Renal pelvis (tissue), 4 donors: Measurements from ENCODE around the gene CLTRN. TPM values are rescaled to one million over a fixed set of nuclear protein-coding genes. Genes with fewer than 3 reads are reported as not detected.
A peak's percentile ranks its signal among the peaks of the same experiment; 100 is the strongest.
"Not testable (repeated sequence)": the region's sequence is repeated elsewhere in the genome, so short reads cannot be mapped to it uniquely, and the experiment has no call there.

Experiments used
- DNase-seq: peaks from one replicate; pipeline ENCODE4 v3.0.0-alpha.2; 2013
- polyA plus RNA-seq, 3 donors: library from polyadenylated mRNA; unstranded; fragments of 120-200 nt; gene quantifications; one replicate each; pipeline ENCODE4 v1.2.1, GENCODE V29; 2013; ENCODE audit not compliant: insufficient read length in 3 of 3

CLTRN gene
- polyA plus RNA-seq, 3 donors: 18.8 to 20.8 (median 20.8) TPM

DNA sequence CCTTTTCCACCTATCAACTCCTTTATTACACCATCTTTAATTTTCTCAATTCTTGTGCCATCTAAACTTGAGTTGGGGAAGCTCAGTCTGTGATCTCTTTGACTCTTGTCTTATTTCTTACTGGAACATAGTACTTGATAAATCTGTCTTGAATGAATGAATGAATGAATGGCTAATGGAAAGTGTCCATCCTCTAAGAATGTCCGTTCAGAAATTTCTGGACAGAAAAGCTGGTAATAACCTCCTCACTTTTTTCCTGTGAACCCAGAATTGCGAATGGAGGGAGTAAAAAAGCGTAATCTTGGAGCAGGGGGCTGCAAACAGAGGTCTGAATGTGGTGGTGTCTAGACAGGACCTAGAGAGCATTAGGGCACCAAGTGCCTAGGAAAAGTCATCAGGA is 9.4 kb upstream of the CLTRN start:
- DNase-seq: no peak

DNA sequence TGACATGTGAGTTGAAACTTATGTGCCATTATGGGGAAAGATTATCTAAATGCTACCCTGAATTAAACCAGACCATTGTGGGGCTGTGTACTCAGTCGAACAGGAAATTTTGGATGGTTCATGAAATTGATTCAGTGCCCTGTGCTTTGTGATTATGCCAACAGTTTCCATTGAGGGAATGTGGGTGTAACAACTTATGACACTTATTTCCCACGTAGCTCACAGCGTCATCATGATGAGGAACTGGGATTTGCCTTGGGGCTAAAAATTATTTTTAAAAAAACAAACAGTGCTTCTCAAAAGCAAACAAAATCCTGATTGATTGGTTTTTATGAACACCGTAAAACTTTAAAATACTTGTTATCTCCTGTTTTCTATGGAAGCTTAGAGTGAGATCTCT is 8.3 kb upstream of the CLTRN start:
- no peak for DNase-seq

DNA sequence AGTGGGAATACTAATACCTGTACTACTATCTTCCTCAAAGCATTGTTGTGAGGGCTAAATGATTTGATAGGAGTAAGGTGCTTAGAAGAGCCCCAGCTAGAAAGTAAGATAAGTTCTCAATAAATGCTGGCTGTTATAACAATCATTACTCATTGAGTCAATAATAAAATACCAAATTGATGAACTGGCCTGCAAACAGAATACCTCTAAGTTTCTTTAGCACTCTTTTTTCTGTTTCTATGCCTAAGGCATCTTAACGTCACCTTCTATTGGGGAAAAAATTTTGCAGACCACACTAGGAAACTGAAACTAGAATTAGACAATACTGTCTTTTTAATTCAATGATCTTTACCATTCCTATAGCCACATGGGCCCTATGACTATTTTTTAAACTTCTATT is 1.2 kb downstream of the CLTRN start:
- no peak for DNase-seq

DNA sequence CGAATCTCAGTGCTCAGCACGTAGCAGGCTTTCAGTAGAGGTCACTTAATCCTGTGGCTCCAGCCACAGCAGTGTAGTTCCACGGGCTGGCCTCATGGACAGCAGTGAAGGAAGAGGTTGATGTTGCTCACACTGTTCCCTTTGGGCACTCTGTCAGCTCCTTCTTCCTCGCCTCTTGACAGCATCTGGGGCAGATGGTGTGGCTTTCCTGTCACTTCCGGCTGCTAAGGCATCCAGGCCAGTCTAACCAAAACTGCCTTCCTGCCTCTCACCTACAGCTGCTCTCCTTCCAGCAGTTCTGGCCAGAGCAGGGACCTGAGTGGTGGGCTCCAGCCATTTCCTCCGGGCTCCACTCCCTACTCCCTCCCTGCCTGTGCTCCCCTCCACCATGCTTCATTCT is 9.8 kb downstream of the CLTRN start:
- DNase-seq: not testable (repeated sequence)

DNA sequence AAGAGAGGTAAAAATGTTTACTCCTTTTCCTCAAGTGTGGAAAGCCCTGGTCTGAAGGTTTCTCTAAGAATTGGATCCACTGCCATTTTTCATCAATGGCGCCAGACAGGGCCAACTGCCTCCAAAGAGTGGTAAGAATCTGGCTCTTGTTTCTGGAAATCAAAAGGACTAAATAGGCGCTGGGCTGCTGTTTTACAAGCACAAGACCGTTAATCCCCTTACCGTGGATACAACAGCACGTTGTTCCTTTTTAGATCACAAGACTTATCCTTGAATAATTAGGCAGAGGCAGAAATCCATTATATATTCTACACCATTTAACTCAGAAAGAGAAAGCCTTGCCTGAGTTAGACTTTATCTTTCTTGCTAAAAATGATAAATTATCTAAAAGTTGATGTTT is 10.6 kb downstream of the CLTRN start:
- no peak for DNase-seq

DNA sequence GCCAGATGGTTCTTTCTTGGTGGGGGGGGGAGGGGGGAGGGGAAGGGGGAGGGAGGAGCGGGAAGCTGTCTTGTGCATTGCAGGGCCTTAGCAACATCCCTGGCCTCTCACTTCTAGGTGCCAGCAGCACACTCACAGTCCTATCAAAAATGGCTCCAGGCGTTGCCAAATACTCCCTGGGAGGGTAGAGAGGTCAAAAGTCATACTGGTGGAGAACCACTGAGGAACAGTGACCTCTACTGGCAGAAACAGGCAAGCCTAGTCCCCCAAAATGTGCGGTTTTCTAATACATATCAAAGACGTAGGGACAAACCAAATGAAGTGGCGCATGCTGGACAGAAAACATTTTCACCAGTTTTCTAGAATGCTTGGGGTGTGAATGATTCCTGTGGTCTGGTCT is 17.1 kb downstream of the CLTRN start:
- not testable (repeated sequence) for DNase-seq

DNA sequence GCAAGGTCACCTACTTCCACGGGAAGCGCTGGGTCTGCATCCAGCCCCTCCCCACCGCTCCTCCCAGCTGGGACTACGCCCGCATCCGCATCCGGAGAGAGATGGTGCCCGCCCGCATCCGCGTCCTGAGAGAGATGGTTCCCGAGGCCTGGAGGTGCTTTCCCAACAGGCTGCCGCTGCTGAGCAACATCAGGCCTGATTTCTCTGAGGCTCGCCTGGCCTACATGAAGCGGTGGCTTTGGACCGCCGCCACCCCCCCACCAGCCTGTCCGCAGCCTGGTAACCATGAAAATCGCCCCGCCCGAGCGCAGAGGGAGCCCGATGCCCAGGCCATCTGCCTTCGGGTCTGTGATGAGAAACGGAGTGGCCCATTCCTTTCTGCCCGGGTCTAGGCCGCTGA is 18.1 kb downstream of the CLTRN start:
- no peak for DNase-seq

DNA sequence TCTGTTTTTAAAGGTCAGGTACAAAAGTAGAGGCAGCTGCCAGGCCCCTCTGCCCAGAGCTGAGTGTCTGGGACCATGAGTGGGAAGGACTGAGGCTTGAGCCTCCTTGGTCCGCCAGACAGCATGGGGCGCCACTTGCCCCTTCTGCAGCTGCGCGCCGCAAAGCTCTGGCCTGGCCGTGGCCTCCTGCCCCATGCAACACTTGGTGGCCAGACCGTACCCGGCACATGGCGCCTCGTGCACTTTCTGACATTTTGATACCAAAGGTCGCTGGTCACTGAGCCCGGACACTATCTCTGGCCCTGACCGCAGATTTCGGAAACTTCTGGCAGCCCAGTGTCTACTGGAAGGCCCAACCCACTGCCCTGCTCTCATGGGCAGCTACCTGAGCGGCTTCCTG is 18.6 kb downstream of the CLTRN start:
- no peak for DNase-seq

DNA sequence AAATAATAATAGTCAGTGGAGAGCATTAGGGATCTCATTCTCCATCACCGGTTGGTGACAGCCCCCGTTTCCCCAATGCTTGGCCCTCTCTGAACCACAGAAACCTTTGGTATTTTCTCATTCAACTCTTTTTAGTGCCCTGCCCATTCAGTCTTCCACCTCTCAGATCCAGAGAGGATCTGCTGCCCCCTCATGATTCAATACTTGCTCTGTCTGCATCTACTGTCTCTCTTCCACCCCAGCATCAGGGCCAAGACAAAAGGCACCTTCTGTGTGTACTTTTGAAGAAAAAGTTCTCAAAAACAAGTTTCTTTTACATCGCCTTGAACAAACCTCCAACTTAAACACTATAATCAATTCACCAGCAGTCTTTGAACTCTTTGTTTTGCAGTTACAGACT is 19.3 kb downstream of the CLTRN start:
- no peak for DNase-seq

DNA sequence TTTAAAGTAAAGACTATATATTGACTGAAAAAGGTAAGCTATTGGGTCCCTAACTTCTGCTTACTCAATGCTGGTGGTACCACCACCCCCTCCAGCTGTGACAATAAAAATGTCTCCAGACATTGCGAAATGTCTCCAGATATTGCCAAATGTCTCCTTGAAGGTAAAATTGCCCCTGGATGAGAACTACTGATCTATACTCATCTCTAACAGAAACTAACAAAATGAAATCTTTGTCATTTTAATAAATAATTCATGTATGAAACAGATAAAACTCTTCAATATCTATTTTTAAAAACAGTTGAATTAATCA is 20.1 kb downstream of the CLTRN start:
- no peak for DNase-seq

DNA sequence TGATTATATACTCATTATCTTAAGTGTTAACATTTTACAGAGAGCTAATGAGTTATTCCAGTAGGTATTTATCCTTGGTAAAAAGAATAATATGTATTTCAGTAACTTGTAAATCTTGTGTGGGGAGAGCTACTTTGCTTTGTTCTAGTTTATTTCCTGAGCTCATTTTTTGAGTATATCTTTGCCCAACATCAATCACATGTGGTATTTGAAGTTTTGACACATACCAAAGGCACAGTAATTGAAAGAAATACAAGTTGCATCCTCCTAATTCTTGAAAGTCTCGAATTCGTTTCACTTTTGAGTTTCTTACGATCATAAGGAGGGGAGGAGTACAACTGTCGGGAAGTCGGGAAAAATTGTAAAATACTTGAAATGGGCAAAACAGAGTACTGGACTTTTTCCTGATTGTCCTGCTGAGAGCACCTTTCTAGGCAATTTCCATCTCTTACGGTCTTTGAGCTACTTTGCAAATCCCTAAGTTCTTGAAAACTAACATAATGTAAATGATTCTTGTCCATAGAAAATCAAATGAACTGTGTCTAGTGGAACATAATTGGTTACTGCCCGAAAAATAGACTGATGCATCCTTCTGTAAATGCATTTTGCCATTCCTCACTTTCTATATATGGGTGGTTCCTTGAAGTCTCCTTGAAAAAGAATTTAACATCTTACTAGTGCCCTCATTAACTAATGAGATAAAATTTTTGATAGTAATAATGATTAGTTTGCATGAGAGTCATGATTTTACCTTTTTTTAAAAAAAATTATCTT is 20.6 kb downstream of the CLTRN start:
- DNase-seq: no peak

DNA sequence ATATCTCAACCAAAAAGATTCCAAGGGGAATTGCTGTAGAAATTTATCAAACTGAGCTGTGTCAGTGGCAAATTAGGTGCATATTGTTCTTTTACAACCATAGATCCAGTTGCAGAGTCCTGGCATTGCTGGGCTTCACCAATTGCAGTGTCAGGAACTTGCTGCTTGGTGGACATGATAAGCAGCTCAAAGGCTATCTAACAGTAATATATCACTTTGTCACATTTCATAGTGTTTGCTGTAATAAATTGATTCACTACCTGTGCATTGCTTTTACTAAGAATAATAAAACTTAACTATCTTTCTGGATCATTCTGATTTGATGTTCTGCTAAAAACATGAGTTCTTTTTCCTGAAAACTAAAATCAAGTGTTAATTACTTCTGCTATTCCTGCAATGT is 33.0 kb downstream of the CLTRN start:
- DNase-seq: no peak

DNA sequence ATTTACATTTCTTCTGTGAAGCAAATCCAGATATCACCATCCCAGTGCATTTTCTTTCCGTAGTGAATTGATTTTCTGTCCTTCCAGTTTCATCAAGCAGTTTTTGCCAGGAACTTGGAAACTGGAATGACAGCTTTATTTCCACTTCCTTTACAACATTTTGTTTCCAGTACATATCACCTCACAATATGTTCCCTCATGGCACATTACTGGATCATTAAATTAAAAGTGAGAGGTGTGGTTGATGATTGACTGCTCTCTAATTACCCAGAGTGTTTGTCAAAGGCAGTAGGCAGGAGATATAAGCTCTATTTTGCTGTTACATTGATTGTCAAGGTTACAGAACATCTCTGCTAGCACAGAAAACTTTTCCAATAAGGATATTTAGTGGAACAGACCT is 41.6 kb downstream of the CLTRN start:
- DNase-seq: no peak

DNA sequence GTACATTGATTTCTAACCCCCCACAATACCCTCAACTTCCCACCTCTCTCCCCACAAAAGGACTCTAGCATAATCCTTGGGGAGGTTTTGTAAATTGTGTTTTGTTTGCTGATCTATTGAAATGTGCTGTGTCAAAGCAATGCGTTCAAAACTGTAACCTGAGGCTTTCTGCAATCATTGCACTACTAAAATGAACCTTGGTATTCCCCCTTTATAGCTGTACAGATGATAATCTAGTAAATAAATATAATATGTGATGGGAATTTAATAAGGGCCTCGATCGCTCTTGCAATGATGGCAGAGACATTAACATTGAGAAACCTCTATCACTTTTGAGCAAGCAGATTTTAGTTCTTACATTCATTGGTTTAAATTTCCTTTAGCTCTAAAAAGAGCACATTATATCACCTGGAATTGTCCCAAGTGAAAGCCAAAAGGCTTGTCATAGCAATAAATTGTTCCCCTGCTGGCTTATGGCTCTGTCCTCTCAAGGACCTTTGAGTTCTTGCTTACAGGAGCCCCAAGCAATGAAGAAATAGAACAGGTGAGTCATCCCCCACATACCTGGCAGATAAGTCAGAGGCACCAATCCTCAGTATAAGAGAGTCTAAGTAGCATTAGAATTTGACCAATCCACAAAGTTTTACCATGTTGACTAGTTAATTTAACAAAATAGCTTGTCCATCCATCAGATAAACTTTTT is 45.4 kb downstream of the CLTRN start:
- DNase-seq: no peak

DNA sequence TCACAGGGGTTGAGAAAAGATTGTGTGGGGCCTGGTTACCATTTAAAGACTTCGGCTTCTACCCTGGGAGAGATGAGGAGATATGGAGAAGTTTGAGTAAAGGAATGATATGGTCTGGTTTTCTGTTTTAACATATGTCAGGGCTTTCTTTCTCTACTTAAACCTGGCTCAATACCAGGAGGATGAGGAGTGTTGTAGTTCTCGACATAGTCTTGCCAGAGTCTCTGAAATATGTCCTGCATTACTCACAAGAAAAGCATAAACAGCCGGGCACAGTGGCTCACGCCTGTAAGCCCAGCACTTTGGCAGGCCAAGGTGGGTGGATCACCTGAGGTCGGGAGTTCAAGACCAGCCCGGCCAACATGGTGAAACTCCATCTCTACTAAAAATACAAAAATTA is 47.5 kb downstream of the CLTRN start:
- DNase-seq: no peak

DNA sequence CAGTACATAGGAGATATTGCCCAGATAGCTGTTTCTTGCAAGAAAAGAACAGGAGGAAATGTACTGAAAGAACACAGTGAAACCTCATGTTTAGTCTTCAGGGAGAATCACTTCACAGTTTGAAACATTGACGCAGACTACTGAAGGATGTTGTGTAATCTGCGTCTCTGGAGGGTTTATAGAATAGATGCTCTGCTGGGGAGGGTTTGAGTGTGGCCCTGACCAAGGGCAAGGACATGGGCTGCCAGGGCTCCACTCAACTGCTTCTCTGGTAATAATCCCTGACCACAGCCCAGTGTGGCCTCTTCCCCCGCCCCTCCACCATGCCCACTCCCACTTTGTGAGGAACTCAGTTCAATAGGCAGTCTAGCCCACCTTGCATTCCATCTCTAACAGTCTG is 48.1 kb downstream of the CLTRN start:
- DNase-seq: no peak

DNA sequence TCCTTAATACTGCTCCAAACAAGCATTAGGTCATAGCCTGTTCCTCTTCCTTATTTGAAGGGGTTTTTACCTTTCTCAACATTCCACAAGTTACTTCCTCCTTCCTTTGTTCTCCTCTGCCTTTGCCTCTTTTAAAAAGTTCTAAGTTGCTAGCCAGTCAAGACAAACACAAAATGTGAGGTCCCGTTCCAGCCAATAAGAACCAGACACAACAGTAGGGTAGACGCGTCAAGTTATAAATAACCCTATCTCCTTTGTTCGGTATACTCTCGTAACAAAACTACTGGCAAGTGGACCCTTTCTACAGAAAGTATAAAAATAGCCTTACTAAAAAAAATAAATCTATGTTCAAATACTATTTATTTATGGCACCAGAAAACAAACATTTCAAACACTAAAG is 57.5 kb downstream of the CLTRN start:
- peak; percentile 12 for DNase-seq

DNA sequence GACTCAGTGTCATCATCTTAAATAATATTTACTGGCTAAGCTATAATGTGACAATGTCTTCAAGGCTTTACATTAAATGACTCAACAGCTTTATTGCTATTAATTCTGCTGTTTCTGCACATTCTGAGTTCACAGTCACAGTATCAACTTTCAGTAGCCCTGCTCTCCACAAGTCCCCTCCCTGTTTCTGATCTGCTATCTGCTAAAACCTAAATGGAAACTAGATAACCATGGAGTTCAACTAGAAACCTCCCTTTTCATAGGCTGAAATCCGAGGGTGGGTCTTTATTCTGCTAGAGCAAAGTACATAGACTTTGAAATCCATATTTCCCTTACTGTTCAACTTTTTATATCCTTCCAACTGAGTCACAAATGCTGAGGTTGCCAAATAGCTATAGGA is 58.5 kb downstream of the CLTRN start:
- no peak for DNase-seq

DNA sequence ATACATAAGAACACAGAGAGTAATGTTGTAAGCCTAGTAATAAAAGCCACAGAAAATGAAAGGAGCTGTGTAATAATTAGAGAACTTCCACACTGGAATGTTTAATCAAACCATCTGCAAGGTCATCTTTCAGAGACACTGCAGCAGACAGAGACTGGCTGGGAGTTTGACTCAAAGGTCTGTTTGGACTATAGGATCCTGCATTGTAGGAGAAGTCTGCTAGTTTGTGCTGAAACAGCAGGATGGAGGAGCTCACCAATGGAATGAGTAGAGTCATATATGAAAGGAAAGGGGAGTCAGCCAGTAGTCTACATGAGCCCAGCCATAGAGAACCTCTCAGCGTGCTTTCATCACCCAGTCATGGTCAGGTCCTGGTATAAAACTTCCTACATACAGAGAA is 59.4 kb downstream of the CLTRN start:
- DNase-seq: no peak

DNA sequence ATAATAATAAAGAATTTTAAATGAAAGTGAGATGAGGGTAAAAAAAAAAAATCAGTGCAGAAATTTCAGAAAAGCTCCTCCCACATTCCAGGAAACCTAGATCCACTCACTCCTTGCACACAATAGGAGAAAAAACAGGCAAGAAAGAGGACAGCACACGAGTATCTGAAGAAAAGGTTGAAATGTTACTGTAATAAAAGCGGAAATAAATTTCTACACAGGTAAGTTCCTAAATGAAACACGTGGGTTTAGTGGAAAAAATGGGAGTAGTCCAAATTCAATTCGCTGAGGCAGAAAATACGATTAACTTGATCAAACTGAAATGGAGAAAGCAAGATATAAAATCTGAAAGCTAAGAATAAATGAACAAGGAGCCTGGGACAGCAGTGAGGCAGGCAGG is 61.8 kb downstream of the CLTRN start:
- DNase-seq: no peak

DNA sequence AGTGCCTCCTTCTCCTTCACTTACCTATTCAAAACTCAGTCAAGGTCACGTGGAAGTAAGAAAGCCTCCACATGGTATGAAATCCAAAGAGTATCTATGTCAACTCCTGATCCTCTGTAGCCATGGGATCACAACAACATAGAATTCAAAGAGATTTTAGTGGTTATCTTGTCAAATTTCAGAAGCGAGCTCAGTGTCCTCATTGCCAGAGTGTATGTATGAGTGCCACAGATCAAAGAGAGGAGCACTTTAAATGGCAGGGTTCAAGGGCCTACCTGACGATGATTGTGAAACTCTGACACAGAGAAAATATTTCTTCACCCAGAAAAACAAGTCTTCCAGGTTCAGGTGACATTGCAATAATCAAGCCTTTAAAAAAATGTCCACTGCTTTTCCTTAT is 62.7 kb downstream of the CLTRN start:
- DNase-seq: no peak

DNA sequence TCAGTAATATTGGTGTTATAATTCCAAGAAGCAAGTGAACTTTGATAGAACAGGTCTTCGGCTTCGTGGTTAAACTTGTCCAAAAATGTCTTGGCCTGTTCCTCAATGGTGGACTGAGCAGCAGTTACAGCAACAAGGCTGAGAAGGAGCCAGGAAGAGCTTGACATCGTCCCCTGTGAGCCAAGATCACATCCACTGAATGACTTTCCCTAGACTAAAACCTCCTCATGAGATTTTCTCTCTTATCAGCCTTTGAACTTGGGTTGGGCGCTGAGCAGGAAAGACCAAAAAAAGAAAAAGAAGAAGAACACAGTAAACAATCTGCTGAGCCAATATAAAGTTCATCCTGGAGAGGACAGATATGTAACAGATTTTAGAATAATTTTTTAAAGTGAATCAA is 63.9 kb downstream of the CLTRN start, which contains the start of gene ACE2:
Gene ACE2, minus strand, starts transcription at position 216 of the 400 bp plus-strand sequence. Its CDS starts 49 bp downstream, at position 167.
- DNase-seq: no peak

DNA sequence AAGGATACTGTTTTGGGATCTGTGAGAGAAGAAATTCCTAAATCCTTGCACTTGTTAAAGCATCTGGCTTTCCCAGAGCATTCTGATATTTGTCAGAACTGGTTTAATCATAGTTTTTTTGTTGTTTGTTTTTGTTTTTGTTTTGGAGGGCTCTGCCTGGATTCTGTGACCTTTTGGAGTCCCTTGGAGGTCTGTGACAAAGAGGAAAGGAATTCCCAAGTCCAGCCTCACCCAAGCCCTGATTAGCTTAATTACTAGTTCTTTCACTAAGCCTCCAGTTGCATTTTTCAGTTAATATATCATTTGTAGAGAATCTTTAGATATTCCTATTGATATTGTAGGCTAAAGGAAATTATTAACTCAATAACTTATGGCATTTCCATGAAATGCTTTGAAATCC is 64.6 kb downstream of the CLTRN start:
- no peak for DNase-seq

DNA sequence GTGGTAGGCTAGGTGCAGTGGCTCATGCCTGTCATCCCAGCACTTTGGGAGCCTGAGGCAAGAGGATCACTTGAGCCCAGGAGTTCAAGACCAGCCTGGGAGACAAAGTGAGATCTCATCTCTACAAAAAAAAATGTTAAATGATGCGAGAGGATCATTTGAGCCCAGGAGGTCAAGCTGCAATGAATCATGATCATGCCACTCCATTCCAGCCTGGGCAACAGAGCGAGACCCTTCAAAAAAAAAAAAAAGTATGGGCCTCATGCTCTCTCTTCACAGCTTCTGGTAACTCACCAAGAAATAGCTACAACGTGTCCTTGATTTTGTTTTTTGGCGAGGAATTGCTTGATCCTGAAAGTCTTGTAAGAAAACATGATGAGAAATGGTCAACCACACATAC is 65.1 kb downstream of the CLTRN start:
- no peak for DNase-seq
